Esophagus squamous epithelium (tissue), 5 donors: Measurements from ENCODE around the gene ZNF407. TPM values are rescaled to one million over a fixed set of nuclear protein-coding genes. Genes with fewer than 3 reads are reported as not detected.

Experiments
- DNase-seq: peaks from one replicate; lab custom pipeline; 2025; lab: John Stamatoyannopoulos, UW
- H3K27ac ChIP-seq, 4 donors: fragments of 200-600 bp; sonication (generic); one replicate each; pipeline ENCODE4 v1.5.1; 2016 to 2019; ENCODE audit warnings: mild to moderate bottlenecking in 1 of 4
- H3K27me3 ChIP-seq, 4 donors: fragments of 200-600 bp; sonication (generic); 1 replicate in 3 of 4; 2 replicates in 1 of 4; pipeline versions ENCODE4 v1.5.1 to v1.6.0; 2017 to 2021; ENCODE audit warnings: antibody characterized with exemption in 1 of 4
- H3K36me3 ChIP-seq, 3 donors: fragments of 200-600 bp; sonication (generic); one replicate each; pipeline ENCODE4 v1.5.1; 2016 to 2019
- H3K4me1 ChIP-seq, 3 donors: fragments of 200-600 bp; sonication (generic); one replicate each; pipeline ENCODE4 v1.5.1; 2017 to 2019
- H3K4me3 ChIP-seq, 4 donors: fragments of 200-600 bp; sonication (generic); 1 replicate in 3 of 4; 2 replicates in 1 of 4; pipeline ENCODE4 v1.5.1; 2016 to 2019; ENCODE audit warnings: mild to moderate bottlenecking in 2 of 4, moderate library complexity in 1 of 4
- H3K9me3 ChIP-seq, 3 donors: fragments of 200-600 bp; sonication (generic); one replicate each; pipeline ENCODE4 v1.5.1; 2016 to 2019
- CTCF ChIP-seq, 6 experiments: fragments of 450-650 bp in 4 of 6; fragments of 200-600 bp in 2 of 6; sonication (generic) in 2 of 6; IDR thresholded peaks; one replicate each; pipeline ENCODE4 v1.5.1; 2016 to 2019; ENCODE audit warnings: antibody characterized with exemption in 6 of 6, mild to moderate bottlenecking in 4 of 6, moderate library complexity in 4 of 6
- POLR2A ChIP-seq, 4 donors: fragments of 450-650 bp; IDR thresholded peaks; one replicate each; pipeline ENCODE4 v1.6.1; 2017; ENCODE audit warnings: antibody characterized with exemption in 4 of 4, mild to moderate bottlenecking in 4 of 4, moderate library complexity in 3 of 4
- WGBS, 2 donors: methylation state at CpG; one replicate each; pipeline ENCODE4 v1.1.5; 2018; 5-methylcytosine and 5-hydroxymethylcytosine counted together
- intact Hi-C: fragments of 100-400 bp; cut with DNase I; formaldehyde crosslinking; loops from one replicate; pipeline ENCODE4 v1.15.0; 2022
- total RNA-seq, 4 donors: library from RNA; depleted of rRNA; stranded (reverse); fragments of >200 nt; gene quantifications; one replicate each; pipeline ENCODE4 v1.1.0, GENCODE V29; 2016
- donor health status: DM: yes; HTN: yes; CAD: no.

ZNF407 gene
- total RNA-seq, 4 donors from 2014 or later: 6.4 to 21.2 (median 13.1) TPM

DNA sequence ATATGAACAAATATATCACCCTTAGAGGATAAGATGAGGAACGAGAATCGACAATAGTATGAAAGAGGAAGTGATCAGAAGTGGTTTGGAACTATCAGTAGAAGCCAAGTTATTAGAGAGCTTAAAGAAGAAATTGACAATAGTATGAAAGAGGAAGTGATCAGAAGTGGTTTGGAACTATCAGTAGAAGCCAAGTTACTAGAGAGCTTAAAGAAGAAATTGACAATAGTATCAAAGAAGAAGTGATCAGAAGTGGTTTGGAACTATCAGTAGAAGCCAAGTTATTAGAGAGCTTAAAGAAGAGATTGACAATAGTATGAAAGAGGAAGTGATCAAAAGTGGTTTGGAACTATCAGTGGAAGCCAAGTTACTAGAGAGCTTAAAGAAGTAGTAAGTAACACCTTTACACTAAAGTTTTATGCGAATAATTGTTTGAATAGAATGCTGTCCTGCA is 175.5 kb downstream of the ZNF407 start:
- Histone ChIP-seq H3K27ac (no peak overlapping the region), H3K36me3 (no peaks in the 10 kb centered on the region), H3K9me3 (no peaks in the 10 kb centered on the region), H3K27me3 (no peaks in the 10 kb centered on the region), H3K4me3 (no peak overlapping the region), H3K4me1 (no peaks in the 10 kb centered on the region)
- 77 to 85% methylated on average over 3 of the region's 3 CpGs for WGBS, 2 donors
- DNase-seq: no peak
- TF ChIP-seq POLR2A (IDR thresholded peaks at IDR 0.05): no peak
- no peak for TF ChIP-seq CTCF (IDR thresholded peaks at IDR 0.05)
- intact Hi-C loops: no loop called here

DNA sequence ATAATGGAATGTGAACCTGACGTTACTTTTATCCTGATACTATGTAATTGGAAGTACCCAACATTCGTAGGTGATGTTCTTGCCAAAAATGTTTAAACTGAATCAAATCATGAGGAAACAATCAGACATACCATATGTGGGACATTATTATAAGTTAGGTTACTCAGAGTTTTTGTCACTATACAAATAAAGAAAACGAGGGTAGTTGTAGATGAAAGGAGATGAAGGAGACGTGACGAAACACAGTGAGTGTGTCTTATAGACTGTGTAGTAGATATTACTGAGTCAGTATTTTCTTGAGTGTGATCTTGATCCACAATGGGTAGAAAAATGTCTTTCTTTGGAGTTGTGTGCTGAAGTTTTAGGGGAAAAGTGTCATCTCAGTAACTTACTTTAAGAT is 176.8 kb downstream of the ZNF407 start:
- 82 to 83% methylated on average over 5 of the region's 5 CpGs for WGBS, 2 donors
- TF ChIP-seq CTCF (IDR thresholded peaks at IDR 0.05) (no peak), POLR2A (IDR thresholded peaks at IDR 0.05) (no peak)
- H3K27me3 ChIP-seq: no peaks in the 10 kb centered on the region
- intact Hi-C loops: no loop called here
- no peak overlapping the region for H3K4me3 ChIP-seq
- DNase-seq: no peak
- H3K27ac ChIP-seq: no peak overlapping the region
- H3K36me3 ChIP-seq: no peaks in the 10 kb centered on the region
- no peaks in the 10 kb centered on the region for H3K9me3 ChIP-seq
- no peaks in the 10 kb centered on the region for H3K4me1 ChIP-seq

GRCh38 chr18:74775239-74775638 is 177.6 kb downstream of the ZNF407 start:
- H3K4me3 ChIP-seq: no peak overlapping the region

DNA sequence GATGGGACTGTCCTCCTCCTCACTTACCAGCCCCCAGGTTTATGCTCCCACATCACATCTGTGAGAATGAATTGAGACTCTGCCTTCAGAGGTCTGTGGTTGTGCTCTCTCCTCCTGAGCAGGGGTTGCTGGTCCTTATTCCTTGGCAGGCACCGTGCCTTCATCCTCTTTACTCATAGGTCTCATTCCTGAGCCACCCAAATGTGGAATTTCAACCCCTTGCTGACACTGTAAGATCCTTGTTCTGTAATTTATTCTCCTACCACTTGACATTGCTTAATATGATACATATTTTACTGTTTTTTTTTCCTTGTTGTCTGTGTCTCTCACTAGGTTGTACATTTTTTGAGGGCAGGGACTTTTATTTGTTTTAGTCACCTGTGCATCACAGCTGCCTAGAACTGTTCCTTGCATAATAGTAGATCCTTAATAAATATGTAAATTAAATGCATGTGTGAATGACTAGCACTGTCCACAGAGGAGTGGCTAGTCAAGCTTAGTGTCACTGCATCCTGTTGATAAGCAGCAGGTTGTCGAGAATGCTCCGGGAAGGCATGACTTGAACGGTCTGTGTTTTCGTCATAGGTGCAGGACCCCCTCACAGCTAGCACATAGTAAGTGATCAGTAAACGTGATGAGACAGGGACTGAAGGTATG is 180.6 kb downstream of the ZNF407 start:
- H3K4me3 ChIP-seq: no peak overlapping the region
- no peak overlapping the region for H3K27ac ChIP-seq
- intact Hi-C loops: no loop called here
- H3K27me3 ChIP-seq: no peaks in the 10 kb centered on the region
- WGBS, 2 donors: 65 to 94% methylated on average over 6 of the region's 6 CpGs
- H3K36me3 ChIP-seq: peaks cover 0 to 6% (median 0%) of the 10 kb centered on the region in 3 donors
- no peaks in the 10 kb centered on the region for H3K9me3 ChIP-seq
- no peak for DNase-seq
- no peaks in the 10 kb centered on the region for H3K4me1 ChIP-seq
- TF ChIP-seq POLR2A (IDR thresholded peaks at IDR 0.05): no peak
- no peak for TF ChIP-seq CTCF (IDR thresholded peaks at IDR 0.05)

More at GRCh38 chr18:74775239-74775638, 177.6 kb downstream of the ZNF407 start:
- 71 to 76% methylated on average over 3 of the region's 3 CpGs for WGBS, 2 donors
- Histone ChIP-seq H3K27ac (no peak overlapping the region), H3K36me3 (no peaks in the 10 kb centered on the region), H3K27me3 (no peaks in the 10 kb centered on the region), H3K9me3 (no peaks in the 10 kb centered on the region), H3K4me1 (no peaks in the 10 kb centered on the region)
- intact Hi-C loops: no loop called here
- DNase-seq: no peak
- TF ChIP-seq CTCF (IDR thresholded peaks at IDR 0.05) (no peak), POLR2A (IDR thresholded peaks at IDR 0.05) (no peak)

GRCh38 chr18:74784752-74785151 is 187.1 kb downstream of the ZNF407 start:
- 66 to 83% methylated on average over 6 of the region's 6 CpGs for WGBS, 2 donors
- Histone ChIP-seq H3K36me3 (peaks cover 0 to 6% (median 0%) of the 10 kb centered on the region in 3 donors), H3K4me1 (no peaks in the 10 kb centered on the region), H3K27ac (no peak overlapping the region), H3K27me3 (no peaks in the 10 kb centered on the region), H3K4me3 (no peak overlapping the region), H3K9me3 (no peaks in the 10 kb centered on the region)
- TF ChIP-seq POLR2A (IDR thresholded peaks at IDR 0.05) (no peak), CTCF (IDR thresholded peaks at IDR 0.05) (no peak)
- intact Hi-C loops: no loop called here
- DNase-seq: no peak
